Cortex of kidney (tissue), 1 donor: Measurements from ENCODE around the gene TNFAIP2.

Experiments used
- DNase-seq: peaks from one replicate; lab custom pipeline; 2025; lab: John Stamatoyannopoulos, UW

The TNFAIP2 gene

GRCh38 chr14:103094406-103095209 is 28.7 kb upstream of the TNFAIP2 start, which contains the start of gene EXOC3L4:
TSS of gene EXOC3L4 (plus strand) at chr14:103094725. CDS start at chr14:103100220, 5,495 bp downstream.
- DNase-seq = no peak

GRCh38 chr14:103095210-103095778 is 28.0 kb upstream of the TNFAIP2 start:
- DNase-seq = no peak

GRCh38 chr14:103096387-103096786 is 26.9 kb upstream of the TNFAIP2 start:
- DNase-seq = no peak

GRCh38 chr14:103097244-103097993 is 25.8 kb upstream of the TNFAIP2 start:
- DNase-seq = no peak

- DNase-seq = no peak
These were observed 25.0 kb upstream of the TNFAIP2 start for GRCh38 chr14:103097994-103098957.

- no peak for DNase-seq
These were observed 24.1 kb upstream of the TNFAIP2 start for GRCh38 chr14:103099081-103099732.

- no peak for DNase-seq
These were observed 23.5 kb upstream of the TNFAIP2 start for GRCh38 chr14:103099733-103100280.

GRCh38 chr14:103100281-103101121 is 22.8 kb upstream of the TNFAIP2 start:
- DNase-seq = no peak

GRCh38 chr14:103101257-103101962 is 21.9 kb upstream of the TNFAIP2 start:
- no peak for DNase-seq

- no peak for DNase-seq
These were observed 21.1 kb upstream of the TNFAIP2 start for GRCh38 chr14:103101963-103102688.

GRCh38 chr14:103102689-103103260 is 20.5 kb upstream of the TNFAIP2 start:
- DNase-seq = no peak

GRCh38 chr14:103103461-103104388 is 19.5 kb upstream of the TNFAIP2 start:
- DNase-seq = no peak

GRCh38 chr14:103104389-103104653 is 18.9 kb upstream of the TNFAIP2 start:
- DNase-seq = no peak

- DNase-seq = no peak
These were observed 18.4 kb upstream of the TNFAIP2 start for GRCh38 chr14:103104654-103105452.

GRCh38 chr14:103105580-103106150 is 17.6 kb upstream of the TNFAIP2 start:
- DNase-seq = no peak

- no peak for DNase-seq
These were observed 15.8 kb upstream of the TNFAIP2 start for GRCh38 chr14:103107455-103107854.
